GM12878 (cell line): ENCODE data around the gene RPL37A. TPM values are rescaled to one million over a fixed set of nuclear protein-coding genes. Genes with fewer than 3 reads are reported as not detected.

Source experiments
- ASH2L ChIP-seq: fragments of 300-600, 200-600 bp; sonication (generic); IDR thresholded peaks from 2 replicates; pipeline ENCODE4 v1.6.1; 2017; ENCODE audit warnings: low read depth, mild to moderate bottlenecking, borderline replicate concordance
- ATF7 ChIP-seq: fragments of 450-650 bp; IDR thresholded peaks from 2 replicates; pipeline ENCODE4 v1.6.1; 2016; ENCODE audit warnings: low read depth, mild to moderate bottlenecking
- CEBPB ChIP-seq, 2 experiments: fragments of 150-350 bp in 1 of 2; IDR thresholded peaks; 2 replicates each; pipeline ENCODE4 v1.6.1; 2012 to 2014; ENCODE audit warnings: low read depth in 2 of 2, low read length in 2 of 2, borderline replicate concordance in 1 of 2, inconsistent platforms in 1 of 2
- CREB1 ChIP-seq: IDR thresholded peaks from 2 replicates; pipeline ENCODE4 v1.6.1; 2012; ENCODE audit warnings: low read depth, mild to moderate bottlenecking, inconsistent platforms
- EP300 ChIP-seq, 2 experiments: fragments of 150-350 bp in 1 of 2; IDR thresholded peaks; 2 replicates each; pipeline ENCODE4 v1.6.1; 2011 to 2012; ENCODE audit warnings: low read depth in 2 of 2, low read length in 2 of 2, borderline replicate concordance in 1 of 2, improper control_type of control experiment in 1 of 2, inconsistent platforms in 1 of 2; ENCODE audit not compliant: control insufficient read depth in 1 of 2
- ESRRA ChIP-seq: IDR thresholded peaks from 2 replicates; pipeline ENCODE4 v1.6.1; 2012; ENCODE audit warnings: mild to moderate bottlenecking, low read length, improper control_type of control experiment
- MTA2 ChIP-seq: fragments of 450-650 bp; IDR thresholded peaks from 2 replicates; pipeline ENCODE4 v1.6.1; 2016; ENCODE audit warnings: low read depth, mild to moderate bottlenecking, moderate library complexity
- MYB ChIP-seq: fragments of 150-350 bp; IDR thresholded peaks from 2 replicates; pipeline ENCODE4 v1.6.1; 2014; ENCODE audit warnings: mild to moderate bottlenecking, low read depth, low read length, borderline replicate concordance
- NFIC ChIP-seq: IDR thresholded peaks from 2 replicates; pipeline ENCODE4 v1.6.1; 2012; ENCODE audit warnings: low read depth, mild to moderate bottlenecking, inconsistent platforms, low read length, moderate library complexity
- RFX5 ChIP-seq: IDR thresholded peaks from 2 replicates; pipeline ENCODE4 v1.6.1; 2011; ENCODE audit warnings: low read depth, low read length, improper control_type of control experiment
- SMAD5 ChIP-seq: IDR thresholded peaks from 2 replicates; pipeline ENCODE4 v1.6.1; 2016; ENCODE audit warnings: antibody characterized with exemption, low read depth
- SRF ChIP-seq, 2 experiments: IDR thresholded peaks; 2 replicates each; pipeline ENCODE4 v1.6.1; 2011; ENCODE audit warnings: low read depth in 2 of 2, low read length in 2 of 2, mild to moderate bottlenecking in 1 of 2, moderate library complexity in 1 of 2
- SUPT20H ChIP-seq: IDR thresholded peaks from 2 replicates; pipeline ENCODE4 v1.6.1; 2011; ENCODE audit warnings: low read depth, mild to moderate bottlenecking, low read length, moderate library complexity, borderline replicate concordance; ENCODE audit not compliant: control insufficient read depth
- ZNF274 ChIP-seq: IDR thresholded peaks from one replicate; pipeline ENCODE4 v1.8.0; 2011; ENCODE audit not compliant: insufficient read length, insufficient read depth
- ZNF622 ChIP-seq: fragments of 450-650 bp; IDR thresholded peaks from 2 replicates; pipeline ENCODE4 v1.6.1; 2017; ENCODE audit warnings: mild to moderate bottlenecking, inconsistent platforms
- ZSCAN29 ChIP-seq: fragments of 450-650 bp; IDR thresholded peaks from 2 replicates; pipeline ENCODE4 v1.6.1; 2017; ENCODE audit warnings: mild to moderate bottlenecking, moderate library complexity
- polyA plus RNA-seq, 11 experiments: library from polyadenylated mRNA; depleted of rRNA in 4 of 11; unstranded in 6 of 11; stranded (reverse) in 5 of 11; fragments of >200 nt; fragmentation: Nextera tagmentation in 4 of 11; fragmentation: Illumina TruSeq in 1 of 11; extraction: Ambion mirVana in 4 of 11; extraction: Trizol in 1 of 11; gene quantifications; 1 replicate in 1 of 11; 2 replicates in 10 of 11; pipeline versions ENCODE4 v1.2.1 to v1.2.3, GENCODE V29; 2011 to 2016; ENCODE audit warnings: inconsistent platforms in 2 of 11, missing spikeins in 2 of 11, low read depth in 1 of 11
- total RNA-seq, 4 experiments: library from RNA; depleted of rRNA in 3 of 4; stranded (reverse); fragments of >200 nt in 3 of 4; fragmentation: Illumina TruSeq in 1 of 4; extraction: Trizol in 1 of 4; gene quantifications; 2 replicates each; pipeline versions ENCODE4 v1.2.1 to v1.2.3, GENCODE V29; 2013 to 2021
- TF ChIP-seq, protein P1 (sequence below): fragments of 450-650 bp; IDR thresholded peaks from 2 replicates; pipeline ENCODE4 v1.6.1; 2016; ENCODE audit warnings: mild to moderate bottlenecking
- TF ChIP-seq, protein P2 (sequence below): fragments of 450-650 bp; IDR thresholded peaks from 2 replicates; pipeline ENCODE4 v1.6.1; 2016; ENCODE audit warnings: mild to moderate bottlenecking, moderate library complexity, borderline replicate concordance
- TF ChIP-seq, protein P3 (sequence below): IDR thresholded peaks from 2 replicates; pipeline ENCODE4 v1.6.1; 2011; ENCODE audit warnings: low read depth, low read length, improper control_type of control experiment, borderline replicate concordance
- TF ChIP-seq, protein P4 (sequence below): IDR thresholded peaks from 2 replicates; pipeline ENCODE4 v1.6.1; 2011; ENCODE audit warnings: low read depth, mild to moderate bottlenecking, low read length, moderate library complexity, borderline replicate concordance; ENCODE audit errors: extremely low read depth
- TF ChIP-seq, protein P5 (sequence below): IDR thresholded peaks from 2 replicates; pipeline ENCODE4 v1.6.1; 2011; ENCODE audit warnings: mild to moderate bottlenecking, low read depth, low read length, moderate library complexity; ENCODE audit not compliant: insufficient replicate concordance

The RPL37A gene
- total and polyA plus RNA-seq, 10 of the 15 experiments (the other 5 are each of a cell fraction or from before 2014, with no cell fraction given) = 2,847 to 6,854 (median 5,110) TPM

DNA sequence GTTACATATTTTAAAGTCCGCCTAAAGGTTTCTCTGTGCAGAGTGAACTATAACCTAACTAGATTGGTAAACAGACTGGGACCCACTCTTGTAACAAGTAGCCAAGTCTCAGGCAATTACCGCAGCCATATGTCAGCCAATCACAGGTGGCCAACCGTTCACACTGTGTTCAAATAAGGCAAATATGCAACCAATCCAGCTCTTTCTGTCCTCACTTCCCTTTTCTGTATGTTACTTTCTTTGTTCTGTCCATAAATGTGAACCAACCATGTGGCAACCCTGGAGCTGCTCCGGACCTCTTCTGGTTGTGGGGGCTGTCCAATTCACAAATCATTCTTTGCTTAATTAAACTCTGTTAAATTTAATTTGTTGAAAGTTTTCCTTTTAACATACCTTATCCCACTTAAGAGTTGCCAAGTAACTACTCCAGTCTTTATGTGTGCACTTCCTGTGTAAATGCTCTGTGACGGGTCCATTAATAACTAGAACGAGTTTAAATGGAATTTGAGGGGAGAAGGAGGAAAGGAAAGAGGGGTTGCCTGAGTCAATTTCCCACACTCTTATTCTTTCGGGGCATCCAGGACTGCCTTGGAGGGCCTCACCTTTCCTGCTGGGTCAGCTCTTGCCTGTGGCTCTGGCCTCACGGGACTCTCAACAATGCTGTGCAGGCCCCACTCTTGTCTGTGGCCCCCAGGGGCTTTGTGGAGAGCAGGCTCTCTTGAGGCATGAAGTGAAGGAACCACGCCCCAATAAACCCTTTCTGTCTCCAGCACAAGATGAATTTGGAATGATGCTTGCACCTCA, 6.6 kb upstream of the RPL37A start (continued):
- TF ChIP-seq, protein P1, sequence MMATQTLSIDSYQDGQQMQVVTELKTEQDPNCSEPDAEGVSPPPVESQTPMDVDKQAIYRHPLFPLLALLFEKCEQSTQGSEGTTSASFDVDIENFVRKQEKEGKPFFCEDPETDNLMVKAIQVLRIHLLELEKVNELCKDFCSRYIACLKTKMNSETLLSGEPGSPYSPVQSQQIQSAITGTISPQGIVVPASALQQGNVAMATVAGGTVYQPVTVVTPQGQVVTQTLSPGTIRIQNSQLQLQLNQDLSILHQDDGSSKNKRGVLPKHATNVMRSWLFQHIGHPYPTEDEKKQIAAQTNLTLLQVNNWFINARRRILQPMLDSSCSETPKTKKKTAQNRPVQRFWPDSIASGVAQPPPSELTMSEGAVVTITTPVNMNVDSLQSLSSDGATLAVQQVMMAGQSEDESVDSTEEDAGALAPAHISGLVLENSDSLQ = no peak
- TF ChIP-seq ATF7 (no peak; the same call in 1 of the 2 replicates), SUPT20H (no peak), EP300 (IDR thresholded peaks at IDR 0.05; ENCODE audit: borderline replicate concordance in 1 of 2, control insufficient read depth in 1 of 2, low read depth in 2 of 2, low read length in 2 of 2) (no peak), ESRRA (no peak), SRF (IDR thresholded peaks at IDR 0.05; ENCODE audit: low read depth in 2 of 2, low read length in 2 of 2) (peak; percentile 64 to 92), ASH2L (no peak), MYB (no peak), CREB1 (0 out of 2 replicates have a peak, but pooled peaks have one; percentile 22), ZSCAN29 (no peak), CEBPB (IDR thresholded peaks at IDR 0.05; ENCODE audit: borderline replicate concordance in 1 of 2, low read depth in 2 of 2, low read length in 2 of 2) (no peak), NFIC (no peak), MTA2 (no peak), ZNF622 (no peak), ZNF274 (no peak), RFX5 (no peak), SMAD5 (0 out of 2 replicates have a peak, but pooled peaks have one; percentile 60)
- TF ChIP-seq, protein P2, sequence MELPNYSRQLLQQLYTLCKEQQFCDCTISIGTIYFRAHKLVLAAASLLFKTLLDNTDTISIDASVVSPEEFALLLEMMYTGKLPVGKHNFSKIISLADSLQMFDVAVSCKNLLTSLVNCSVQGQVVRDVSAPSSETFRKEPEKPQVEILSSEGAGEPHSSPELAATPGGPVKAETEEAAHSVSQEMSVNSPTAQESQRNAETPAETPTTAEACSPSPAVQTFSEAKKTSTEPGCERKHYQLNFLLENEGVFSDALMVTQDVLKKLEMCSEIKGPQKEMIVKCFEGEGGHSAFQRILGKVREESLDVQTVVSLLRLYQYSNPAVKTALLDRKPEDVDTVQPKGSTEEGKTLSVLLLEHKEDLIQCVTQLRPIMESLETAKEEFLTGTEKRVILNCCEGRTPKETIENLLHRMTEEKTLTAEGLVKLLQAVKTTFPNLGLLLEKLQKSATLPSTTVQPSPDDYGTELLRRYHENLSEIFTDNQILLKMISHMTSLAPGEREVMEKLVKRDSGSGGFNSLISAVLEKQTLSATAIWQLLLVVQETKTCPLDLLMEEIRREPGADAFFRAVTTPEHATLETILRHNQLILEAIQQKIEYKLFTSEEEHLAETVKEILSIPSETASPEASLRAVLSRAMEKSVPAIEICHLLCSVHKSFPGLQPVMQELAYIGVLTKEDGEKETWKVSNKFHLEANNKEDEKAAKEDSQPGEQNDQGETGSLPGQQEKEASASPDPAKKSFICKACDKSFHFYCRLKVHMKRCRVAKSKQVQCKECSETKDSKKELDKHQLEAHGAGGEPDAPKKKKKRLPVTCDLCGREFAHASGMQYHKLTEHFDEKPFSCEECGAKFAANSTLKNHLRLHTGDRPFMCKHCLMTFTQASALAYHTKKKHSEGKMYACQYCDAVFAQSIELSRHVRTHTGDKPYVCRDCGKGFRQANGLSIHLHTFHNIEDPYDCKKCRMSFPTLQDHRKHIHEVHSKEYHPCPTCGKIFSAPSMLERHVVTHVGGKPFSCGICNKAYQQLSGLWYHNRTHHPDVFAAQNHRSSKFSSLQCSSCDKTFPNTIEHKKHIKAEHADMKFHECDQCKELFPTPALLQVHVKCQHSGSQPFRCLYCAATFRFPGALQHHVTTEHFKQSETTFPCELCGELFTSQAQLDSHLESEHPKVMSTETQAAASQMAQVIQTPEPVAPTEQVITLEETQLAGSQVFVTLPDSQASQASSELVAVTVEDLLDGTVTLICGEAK = no peak
- TF ChIP-seq, protein P3, sequence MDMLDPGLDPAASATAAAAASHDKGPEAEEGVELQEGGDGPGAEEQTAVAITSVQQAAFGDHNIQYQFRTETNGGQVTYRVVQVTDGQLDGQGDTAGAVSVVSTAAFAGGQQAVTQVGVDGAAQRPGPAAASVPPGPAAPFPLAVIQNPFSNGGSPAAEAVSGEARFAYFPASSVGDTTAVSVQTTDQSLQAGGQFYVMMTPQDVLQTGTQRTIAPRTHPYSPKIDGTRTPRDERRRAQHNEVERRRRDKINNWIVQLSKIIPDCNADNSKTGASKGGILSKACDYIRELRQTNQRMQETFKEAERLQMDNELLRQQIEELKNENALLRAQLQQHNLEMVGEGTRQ = no peak
- TF ChIP-seq, protein P4, sequence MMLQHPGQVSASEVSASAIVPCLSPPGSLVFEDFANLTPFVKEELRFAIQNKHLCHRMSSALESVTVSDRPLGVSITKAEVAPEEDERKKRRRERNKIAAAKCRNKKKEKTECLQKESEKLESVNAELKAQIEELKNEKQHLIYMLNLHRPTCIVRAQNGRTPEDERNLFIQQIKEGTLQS = no peak
- TF ChIP-seq, protein P5, sequence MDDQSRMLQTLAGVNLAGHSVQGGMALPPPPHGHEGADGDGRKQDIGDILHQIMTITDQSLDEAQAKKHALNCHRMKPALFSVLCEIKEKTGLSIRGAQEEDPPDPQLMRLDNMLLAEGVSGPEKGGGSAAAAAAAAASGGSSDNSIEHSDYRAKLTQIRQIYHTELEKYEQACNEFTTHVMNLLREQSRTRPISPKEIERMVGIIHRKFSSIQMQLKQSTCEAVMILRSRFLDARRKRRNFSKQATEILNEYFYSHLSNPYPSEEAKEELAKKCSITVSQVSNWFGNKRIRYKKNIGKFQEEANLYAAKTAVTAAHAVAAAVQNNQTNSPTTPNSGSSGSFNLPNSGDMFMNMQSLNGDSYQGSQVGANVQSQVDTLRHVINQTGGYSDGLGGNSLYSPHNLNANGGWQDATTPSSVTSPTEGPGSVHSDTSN = no peak
